AG04449 (cell line): ENCODE measurements around the gene CCDC197.

Experiments used
- CTCF ChIA-PET: fragments of 350-600 bp; formaldehyde crosslinking; extraction: SDS; loops from one replicate; lab custom pipeline; 2021; ENCODE audit warnings: antibody characterized with exemption; lab: Yijun Ruan, JAX
- POLR2A ChIA-PET: fragments of 400-600, 350-600 bp; formaldehyde crosslinking; extraction: SDS; loops from one replicate; lab custom pipeline; 2020; ENCODE audit warnings: antibody characterized with exemption, inconsistent platforms; lab: Yijun Ruan, JAX
- DNase-seq: peaks from one replicate; pipeline ENCODE4 v3.0.0-alpha.2; 2010; ENCODE audit warnings: low read depth, low spot score
- H3K4me3 ChIP-seq: 2 replicates; pipeline ENCODE4 v1.5.1; 2011; ENCODE audit warnings: low read depth, mild to moderate bottlenecking, control low read depth, low read length
- TF ChIP-seq, protein P1 (sequence below): IDR thresholded peaks from one replicate; pipeline ENCODE4 v1.5.1; 2011; ENCODE audit warnings: mild to moderate bottlenecking, moderate library complexity, low read length, control low read depth, inconsistent platforms; ENCODE audit not compliant: insufficient read depth; ENCODE audit errors: missing control alignments

Gene CCDC197

GRCh38 chr14:94044476-94045091 is 47.5 kb downstream of the CCDC197 start:
- ChIA-PET POLR2A (no interaction called here), CTCF (interaction anchor here (1.1 to 11.3 kb wide), 5 partner anchors 9 to 105 kb away, joined by 3 to 139 read pairs (median 7); no protein-coding TSS in a partner anchor)
- no peak for DNase-seq
- TF ChIP-seq, protein P1, sequence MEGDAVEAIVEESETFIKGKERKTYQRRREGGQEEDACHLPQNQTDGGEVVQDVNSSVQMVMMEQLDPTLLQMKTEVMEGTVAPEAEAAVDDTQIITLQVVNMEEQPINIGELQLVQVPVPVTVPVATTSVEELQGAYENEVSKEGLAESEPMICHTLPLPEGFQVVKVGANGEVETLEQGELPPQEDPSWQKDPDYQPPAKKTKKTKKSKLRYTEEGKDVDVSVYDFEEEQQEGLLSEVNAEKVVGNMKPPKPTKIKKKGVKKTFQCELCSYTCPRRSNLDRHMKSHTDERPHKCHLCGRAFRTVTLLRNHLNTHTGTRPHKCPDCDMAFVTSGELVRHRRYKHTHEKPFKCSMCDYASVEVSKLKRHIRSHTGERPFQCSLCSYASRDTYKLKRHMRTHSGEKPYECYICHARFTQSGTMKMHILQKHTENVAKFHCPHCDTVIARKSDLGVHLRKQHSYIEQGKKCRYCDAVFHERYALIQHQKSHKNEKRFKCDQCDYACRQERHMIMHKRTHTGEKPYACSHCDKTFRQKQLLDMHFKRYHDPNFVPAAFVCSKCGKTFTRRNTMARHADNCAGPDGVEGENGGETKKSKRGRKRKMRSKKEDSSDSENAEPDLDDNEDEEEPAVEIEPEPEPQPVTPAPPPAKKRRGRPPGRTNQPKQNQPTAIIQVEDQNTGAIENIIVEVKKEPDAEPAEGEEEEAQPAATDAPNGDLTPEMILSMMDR: no peak
- no peak overlapping the region for H3K4me3 ChIP-seq

- TF ChIP-seq, protein P1: no peak
- ChIA-PET CTCF (interaction anchor here (1.1 to 11.3 kb wide), 4 partner anchors 10 to 93 kb away, joined by 3 to 143 read pairs (median 73); no protein-coding TSS in a partner anchor), POLR2A (no interaction called here)
- no peak for DNase-seq
- H3K4me3 ChIP-seq: no peak overlapping the region
Observed at GRCh38 chr14:94045101-94045500, 48.0 kb downstream of the CCDC197 start.

DNA sequence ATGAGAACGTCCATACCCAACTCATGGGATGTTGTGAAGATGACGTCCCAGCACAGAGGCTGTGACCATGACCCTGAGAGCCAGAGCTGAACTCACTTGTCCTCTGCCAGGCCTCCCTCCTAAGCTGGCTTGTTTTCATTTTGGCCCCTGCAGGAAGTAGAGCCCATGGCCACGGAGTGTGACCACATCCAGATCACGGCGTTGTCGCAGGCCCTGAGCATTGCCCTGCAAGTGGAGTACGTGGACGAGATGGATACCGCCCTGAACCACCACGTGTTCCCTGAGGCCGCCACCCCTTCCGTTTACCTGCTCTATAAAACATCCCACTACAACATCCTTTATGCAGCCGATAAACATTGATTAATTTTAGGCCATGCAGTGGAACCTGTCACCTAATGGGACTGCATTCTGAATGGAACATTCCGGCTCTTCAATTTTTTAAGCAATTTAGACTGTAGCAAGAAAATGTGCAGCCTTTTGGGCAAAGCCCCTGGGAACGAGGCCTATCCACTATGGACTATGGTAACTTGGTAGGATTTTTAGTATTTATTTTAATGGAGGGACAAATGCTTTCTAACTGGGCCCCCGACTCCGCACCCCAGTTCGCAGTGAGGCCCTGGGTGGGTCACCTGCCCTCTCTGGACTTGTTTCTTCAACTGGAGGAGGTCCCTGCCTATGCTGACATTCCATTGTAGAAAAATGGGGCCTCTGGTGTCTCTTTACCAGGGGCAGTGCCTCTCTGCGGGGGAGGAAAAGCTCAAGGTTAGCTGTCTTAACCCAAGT is 48.7 kb downstream of the CCDC197 start:
- ChIA-PET POLR2A (no interaction called here), CTCF (interaction anchor here (1.3 to 11.3 kb wide), 3 partner anchors 10 to 93 kb away, joined by 7 to 143 read pairs (median 139); no protein-coding TSS in a partner anchor)
- no peak for DNase-seq
- H3K4me3 ChIP-seq: no peak overlapping the region
- TF ChIP-seq, protein P1: no peak

DNA sequence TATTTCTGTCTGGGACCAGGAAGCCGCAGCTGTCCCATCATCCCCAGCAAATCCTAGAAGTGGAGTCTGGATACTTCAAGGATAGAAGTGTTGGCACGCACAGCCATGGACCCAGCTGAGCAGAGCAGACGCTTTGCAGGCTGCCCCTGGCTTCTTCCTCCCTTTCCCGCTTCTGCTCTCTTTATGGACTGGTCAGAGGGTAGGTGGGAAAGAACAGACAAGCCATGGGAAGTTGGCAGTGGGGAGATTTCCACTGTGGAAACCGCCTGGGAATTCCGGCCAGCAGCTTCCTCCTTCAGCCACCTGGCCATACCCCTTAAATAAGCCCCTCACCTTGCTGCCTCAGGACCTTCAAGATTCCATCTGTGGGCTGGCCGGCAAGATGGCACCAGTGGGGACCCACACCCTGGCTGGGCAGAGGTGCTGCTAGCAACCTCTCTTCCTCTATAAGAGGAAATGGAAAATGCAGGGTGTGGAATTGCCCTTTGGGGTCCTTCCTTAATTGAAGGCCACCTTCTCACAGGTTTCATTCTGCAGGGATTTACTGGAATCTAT is 49.7 kb downstream of the CCDC197 start:
- POLR2A ChIA-PET: no interaction called here
- TF ChIP-seq, protein P1: no peak
- CTCF ChIA-PET: interaction anchor here (3.2 to 11.3 kb wide), 4 partner anchors 11 to 92 kb away, joined by 16 to 143 read pairs (median 82); no protein-coding TSS in a partner anchor
- no peak for DNase-seq
- H3K4me3 ChIP-seq: no peak overlapping the region

DNA sequence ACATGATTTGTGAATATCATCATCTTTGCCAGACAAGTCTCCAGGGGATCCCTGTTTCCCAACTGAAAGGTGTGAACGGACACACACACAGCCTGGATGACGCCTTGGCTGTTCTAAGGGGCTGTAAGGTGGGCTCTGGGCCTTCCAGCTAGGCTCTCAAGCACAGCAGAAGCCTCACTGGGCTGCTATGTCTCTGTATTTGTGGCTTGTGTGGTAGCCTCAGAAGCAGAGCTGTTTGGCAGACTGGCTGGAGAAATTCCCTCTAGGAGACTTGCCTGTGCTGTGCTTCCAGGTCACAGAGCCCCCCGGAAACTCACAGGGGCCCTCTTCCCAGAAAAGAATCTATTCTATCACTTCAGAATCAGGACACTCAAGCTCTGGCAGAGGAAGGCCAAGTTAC is 50.5 kb downstream of the CCDC197 start:
- no peak for DNase-seq
- TF ChIP-seq, protein P1: no peak
- ChIA-PET CTCF (interaction anchor here (2.4 to 11.3 kb wide), 5 partner anchors 10 to 133 kb away, joined by 8 to 143 read pairs (median 25); no protein-coding TSS in a partner anchor), POLR2A (no interaction called here)
- H3K4me3 ChIP-seq: no peak overlapping the region
